ENCODE measurements around the gene RNF43. TPM values are rescaled to one million over a fixed set of nuclear protein-coding genes. Genes with fewer than 3 reads are reported as not detected.
A peak's percentile ranks its signal among the peaks of the same experiment; 100 is the strongest.

The RNF43 gene
- total RNA-seq, 1 experiment from 2014 or later = 0.04 TPM

DNA sequence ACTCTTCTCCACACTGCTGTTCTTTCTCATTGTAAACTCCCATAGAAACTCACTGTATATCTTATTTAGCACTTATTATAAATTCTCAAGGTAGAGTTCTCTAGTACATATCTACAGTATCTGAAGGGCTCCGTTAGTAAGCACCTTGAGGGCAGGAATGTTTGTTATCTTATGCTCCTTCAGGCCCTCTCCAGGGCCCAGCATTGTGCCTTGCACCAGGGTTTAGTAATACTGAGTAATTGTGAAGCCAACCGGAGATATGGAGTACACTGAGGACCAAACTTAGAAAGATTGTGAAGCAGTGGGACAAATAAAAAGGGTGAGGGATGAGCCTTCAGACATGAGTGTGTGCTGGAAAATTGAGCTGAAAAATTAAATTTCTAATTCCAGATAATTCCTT is 26.4 kb downstream of the RNF43 start:
- DNase-seq (ENCODE audit: low spot score) = no peak
- intact Hi-C loops (cut with micrococcal nuclease; ENCODE audit: unreplicated experiment) = no loop called here
- Histone ChIP-seq H3K4me1 (ENCODE audit: insufficient read depth, low read length, poor library complexity, severe bottlenecking) (no peaks in the 10 kb centered on the region), H3K27ac (ENCODE audit: low read depth, low read length, poor library complexity, severe bottlenecking) (no peak overlapping the region), H3K36me3 (ENCODE audit: insufficient read depth, low read length, poor library complexity, severe bottlenecking) (no peaks in the 10 kb centered on the region), H3K4me3 (ENCODE audit: low read depth, low read length, poor library complexity, severe bottlenecking) (no peak overlapping the region), H3K9me3 (ENCODE audit: low read depth, low read length, poor library complexity, severe bottlenecking) (no peaks in the 10 kb centered on the region), H3K27me3 (replicated peaks; ENCODE audit: insufficient read depth, low read depth, low read length, poor library complexity) (peaks cover 44% of the 10 kb centered on the region)
- ChIA-PET CTCF (no interaction called here), POLR2A (ENCODE audit: low non-redundant PET) (no interaction called here)
- BruUV-seq (replicated peaks) = no TSS peak
- TF ChIP-seq, protein P1, sequence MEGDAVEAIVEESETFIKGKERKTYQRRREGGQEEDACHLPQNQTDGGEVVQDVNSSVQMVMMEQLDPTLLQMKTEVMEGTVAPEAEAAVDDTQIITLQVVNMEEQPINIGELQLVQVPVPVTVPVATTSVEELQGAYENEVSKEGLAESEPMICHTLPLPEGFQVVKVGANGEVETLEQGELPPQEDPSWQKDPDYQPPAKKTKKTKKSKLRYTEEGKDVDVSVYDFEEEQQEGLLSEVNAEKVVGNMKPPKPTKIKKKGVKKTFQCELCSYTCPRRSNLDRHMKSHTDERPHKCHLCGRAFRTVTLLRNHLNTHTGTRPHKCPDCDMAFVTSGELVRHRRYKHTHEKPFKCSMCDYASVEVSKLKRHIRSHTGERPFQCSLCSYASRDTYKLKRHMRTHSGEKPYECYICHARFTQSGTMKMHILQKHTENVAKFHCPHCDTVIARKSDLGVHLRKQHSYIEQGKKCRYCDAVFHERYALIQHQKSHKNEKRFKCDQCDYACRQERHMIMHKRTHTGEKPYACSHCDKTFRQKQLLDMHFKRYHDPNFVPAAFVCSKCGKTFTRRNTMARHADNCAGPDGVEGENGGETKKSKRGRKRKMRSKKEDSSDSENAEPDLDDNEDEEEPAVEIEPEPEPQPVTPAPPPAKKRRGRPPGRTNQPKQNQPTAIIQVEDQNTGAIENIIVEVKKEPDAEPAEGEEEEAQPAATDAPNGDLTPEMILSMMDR (conservative IDR thresholded peaks at IDR 0.05; ENCODE audit: low read depth, low read length) = no peak
- TF ChIP-seq EZH2 (IDR thresholded peaks at IDR 0.05; ENCODE audit: borderline replicate concordance, low read depth, low read length, poor library complexity, severe bottlenecking) = no peak

DNA sequence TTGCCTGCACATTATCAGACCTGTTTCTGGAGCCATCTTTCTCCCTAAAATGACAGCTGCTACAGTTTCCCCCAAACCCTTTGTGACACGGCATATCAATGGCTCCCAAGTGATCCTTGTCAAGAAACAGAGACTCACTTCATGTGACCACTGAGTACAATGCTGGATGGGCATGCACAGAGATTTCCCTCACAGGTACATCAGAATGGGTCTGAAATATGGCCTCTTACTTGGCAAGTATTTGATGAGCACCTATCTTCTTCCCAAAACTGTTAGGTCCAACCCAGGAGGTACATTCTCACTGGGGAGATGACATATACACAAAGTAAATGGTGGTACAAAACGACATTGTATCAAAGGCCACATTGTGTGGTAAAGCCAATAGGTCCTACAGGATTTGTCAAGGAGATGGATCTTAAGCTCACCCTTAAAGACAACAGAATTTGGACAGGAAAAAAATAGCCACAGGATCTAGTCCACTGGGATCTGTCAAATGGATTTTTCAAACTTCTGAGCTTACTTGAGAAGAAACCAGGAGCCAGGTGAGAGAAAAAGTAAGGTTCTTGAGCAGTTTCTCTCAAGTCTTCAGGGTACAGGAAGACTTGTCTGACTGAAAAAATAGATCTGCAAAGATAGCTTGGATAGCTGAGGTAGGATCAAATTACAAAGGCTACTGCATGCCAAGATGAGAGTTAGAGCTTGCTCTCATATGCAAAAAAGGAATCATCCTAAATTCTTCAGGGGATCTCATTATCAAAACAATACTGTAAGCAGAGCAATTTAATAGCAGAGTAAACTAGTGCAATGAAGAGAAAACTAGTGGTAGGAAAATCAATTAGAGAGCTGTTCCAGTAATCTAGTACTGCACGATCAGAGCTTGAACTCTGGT is 28.8 kb downstream of the RNF43 start:
- no TSS peak for BruUV-seq (replicated peaks)
- Histone ChIP-seq H3K4me3 (ENCODE audit: low read depth, low read length, poor library complexity, severe bottlenecking) (no peak overlapping the region), H3K36me3 (ENCODE audit: insufficient read depth, low read length, poor library complexity, severe bottlenecking) (no peaks in the 10 kb centered on the region), H3K27me3 (replicated peaks; ENCODE audit: insufficient read depth, low read depth, low read length, poor library complexity) (peaks cover 39% of the 10 kb centered on the region), H3K27ac (ENCODE audit: low read depth, low read length, poor library complexity, severe bottlenecking) (no peak overlapping the region), H3K9me3 (ENCODE audit: low read depth, low read length, poor library complexity, severe bottlenecking) (no peaks in the 10 kb centered on the region), H3K4me1 (ENCODE audit: insufficient read depth, low read length, poor library complexity, severe bottlenecking) (no peaks in the 10 kb centered on the region)
- DNase-seq (ENCODE audit: low spot score) = peak; percentile 14
- CTCF ChIA-PET = no interaction called here
- intact Hi-C loops (cut with micrococcal nuclease; ENCODE audit: unreplicated experiment) = no loop called here
- POLR2A ChIA-PET (ENCODE audit: low non-redundant PET) = no interaction called here
- TF ChIP-seq, protein P1 (conservative IDR thresholded peaks at IDR 0.05; ENCODE audit: low read depth, low read length) = no peak
- no peak for TF ChIP-seq EZH2 (IDR thresholded peaks at IDR 0.05; ENCODE audit: borderline replicate concordance, low read depth, low read length, poor library complexity, severe bottlenecking)

DNA sequence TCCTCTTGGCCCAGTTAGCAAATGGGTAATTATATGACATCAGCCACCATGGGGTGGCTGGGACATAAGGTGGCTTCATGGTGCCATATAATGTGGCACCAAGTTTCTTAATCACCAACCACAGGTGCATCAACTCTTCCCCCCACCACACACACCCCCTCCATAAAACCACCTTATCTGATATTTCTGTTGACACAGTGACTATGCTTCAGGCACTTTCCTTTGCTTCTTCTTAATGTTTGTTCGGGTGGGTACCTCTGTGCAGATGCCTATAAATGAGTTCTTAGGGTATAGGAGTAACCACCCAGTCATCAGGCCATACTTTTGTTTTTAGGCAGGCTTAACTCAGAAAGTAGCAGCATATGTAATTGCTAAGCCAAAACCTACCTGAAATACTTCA is 29.5 kb downstream of the RNF43 start:
- no TSS peak for BruUV-seq (replicated peaks)
- TF ChIP-seq, protein P1 (conservative IDR thresholded peaks at IDR 0.05; ENCODE audit: low read depth, low read length) = no peak
- TF ChIP-seq EZH2 (IDR thresholded peaks at IDR 0.05; ENCODE audit: borderline replicate concordance, low read depth, low read length, poor library complexity, severe bottlenecking) = no peak
- Histone ChIP-seq H3K36me3 (ENCODE audit: insufficient read depth, low read length, poor library complexity, severe bottlenecking) (no peaks in the 10 kb centered on the region), H3K9me3 (ENCODE audit: low read depth, low read length, poor library complexity, severe bottlenecking) (no peaks in the 10 kb centered on the region), H3K27me3 (replicated peaks; ENCODE audit: insufficient read depth, low read depth, low read length, poor library complexity) (peaks cover 40% of the 10 kb centered on the region), H3K4me1 (ENCODE audit: insufficient read depth, low read length, poor library complexity, severe bottlenecking) (no peaks in the 10 kb centered on the region), H3K27ac (ENCODE audit: low read depth, low read length, poor library complexity, severe bottlenecking) (no peak overlapping the region), H3K4me3 (ENCODE audit: low read depth, low read length, poor library complexity, severe bottlenecking) (no peak overlapping the region)
- POLR2A ChIA-PET (ENCODE audit: low non-redundant PET) = no interaction called here
- CTCF ChIA-PET = no interaction called here
- DNase-seq (ENCODE audit: low spot score) = no peak
- intact Hi-C loops (cut with micrococcal nuclease; ENCODE audit: unreplicated experiment) = no loop called here
